GM19023 (cell line): ENCODE results near the gene POLR2C.
A peak's percentile ranks its signal among the peaks of the same experiment; 100 is the strongest.
"Not testable (repeated sequence)": the region's sequence is repeated elsewhere in the genome, so short reads cannot be mapped to it uniquely, and the experiment has no call there.

Experiments
- ATAC-seq: cut with Tn5 transposase; IDR thresholded peaks from one replicate; pipeline ENCODE4 v1.9.1; 2021; ENCODE audit warnings: mild to moderate bottlenecking, moderate library complexity; ENCODE audit not compliant: unreplicated experiment

POLR2C gene

DNA sequence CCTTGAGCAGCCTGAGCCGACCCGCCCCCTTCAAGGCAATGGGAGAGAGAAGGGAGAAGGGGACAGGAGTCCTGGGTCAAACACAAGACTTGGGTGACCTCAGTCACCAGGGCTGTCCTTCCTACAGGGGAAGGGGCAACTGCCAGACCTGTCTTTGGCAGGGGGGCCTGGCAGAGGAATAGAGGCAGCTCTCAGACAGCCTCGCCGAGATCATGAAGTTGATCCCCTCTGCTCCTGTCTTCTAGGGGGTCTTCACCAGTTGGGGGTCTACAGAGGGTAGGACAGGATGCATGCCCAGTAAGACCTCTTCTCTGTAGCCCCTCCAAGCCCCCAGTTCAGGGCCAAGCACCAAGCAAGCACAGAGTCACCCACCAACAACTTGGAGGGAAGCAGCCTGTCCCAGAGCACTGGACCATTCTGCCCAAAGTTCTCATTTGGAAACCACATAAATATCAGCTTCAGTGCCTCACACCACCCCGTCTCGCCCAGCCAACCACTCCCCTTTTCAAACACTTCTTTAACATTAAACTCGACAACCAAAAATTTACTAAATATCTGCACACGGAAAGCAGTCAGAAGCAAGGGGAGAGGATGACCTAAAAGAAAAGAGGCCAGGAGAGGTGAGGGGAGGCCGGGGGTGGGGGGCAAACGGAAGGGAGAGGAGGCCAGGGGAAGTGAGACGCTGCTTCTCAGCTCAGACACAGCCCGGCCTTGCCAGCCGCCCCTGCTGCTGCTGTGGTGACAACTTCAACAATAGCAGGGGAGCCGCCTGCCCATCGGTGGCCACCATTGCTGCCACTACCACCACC, 16.1 kb downstream of the POLR2C start:
- ATAC-seq, result no peak

DNA sequence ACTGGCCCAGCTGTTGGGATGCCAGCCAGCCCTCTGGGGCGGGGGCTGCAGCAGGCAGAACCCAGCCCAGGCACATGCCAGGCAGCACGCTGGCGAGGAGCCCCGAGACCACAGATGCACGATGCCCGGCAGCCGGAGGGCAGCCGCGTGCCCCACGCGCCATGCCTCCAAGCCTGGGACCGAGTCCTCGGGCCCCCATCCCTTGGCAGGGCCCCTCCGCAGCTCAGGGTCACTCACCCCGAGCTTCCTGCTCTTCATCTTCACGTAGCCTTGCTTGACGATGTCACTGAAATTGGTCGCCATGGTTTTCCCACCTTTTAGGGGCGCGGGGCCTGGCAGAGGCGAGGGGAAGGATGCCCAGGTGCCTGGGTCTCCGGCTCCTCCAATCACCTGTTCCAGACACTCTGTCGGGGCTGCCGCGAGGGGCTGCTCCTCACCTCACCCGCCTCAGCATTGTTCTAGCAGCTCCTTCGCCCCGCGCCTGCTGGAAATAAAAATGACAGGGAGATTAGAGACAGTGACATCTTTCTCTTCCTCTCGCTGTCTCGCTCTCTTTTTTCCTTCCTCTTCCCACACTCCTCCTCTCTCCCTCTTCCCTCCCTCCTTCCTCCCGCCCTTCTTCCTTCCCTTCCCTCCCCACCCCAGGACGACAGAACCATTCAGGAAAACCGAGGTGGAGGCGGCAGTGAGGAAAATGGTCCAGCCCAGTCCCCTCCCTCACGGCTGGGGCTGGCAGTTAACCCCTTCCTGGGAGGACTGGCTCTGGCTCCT, 16.9 kb downstream of the POLR2C start:
- ATAC-seq, result no peak

DNA sequence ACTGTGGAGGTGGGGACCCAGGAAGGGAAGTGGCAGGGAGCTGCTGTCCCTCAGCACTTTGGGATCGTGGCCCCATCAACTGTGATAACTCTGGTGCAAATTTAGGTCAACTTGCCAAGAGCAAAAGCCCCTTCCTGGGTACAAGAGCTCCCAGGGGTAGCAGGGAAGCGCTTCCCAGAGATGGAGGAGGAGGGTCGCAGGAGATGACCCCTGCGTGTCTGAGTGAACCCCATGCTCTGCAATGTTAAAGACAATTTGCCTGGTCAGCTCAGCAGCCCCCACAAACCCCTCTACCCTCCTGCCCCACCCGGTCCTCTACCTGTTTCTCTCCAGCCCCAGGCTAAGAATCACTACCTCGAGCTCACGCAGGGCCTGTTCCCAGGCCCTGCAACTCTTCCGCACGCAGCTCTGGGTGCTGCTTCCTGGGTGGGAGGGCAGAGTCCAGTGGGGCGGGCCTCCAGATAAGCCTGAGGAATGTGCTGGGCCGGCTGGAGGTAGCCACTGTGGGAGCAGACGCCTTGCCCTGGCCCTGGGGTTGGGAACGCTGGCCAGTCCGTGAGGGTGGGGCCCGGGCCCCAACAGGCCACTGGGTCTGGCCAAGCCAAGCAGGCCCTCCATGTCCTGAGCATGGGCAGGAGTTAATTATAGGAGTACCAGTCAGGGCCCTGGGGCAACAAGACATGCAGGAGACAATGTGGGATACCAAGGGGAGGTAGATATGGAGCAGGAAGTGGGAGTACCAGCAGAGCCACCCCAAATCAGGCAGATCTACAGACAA, 17.7 kb downstream of the POLR2C start:
- ATAC-seq, result no peak

DNA sequence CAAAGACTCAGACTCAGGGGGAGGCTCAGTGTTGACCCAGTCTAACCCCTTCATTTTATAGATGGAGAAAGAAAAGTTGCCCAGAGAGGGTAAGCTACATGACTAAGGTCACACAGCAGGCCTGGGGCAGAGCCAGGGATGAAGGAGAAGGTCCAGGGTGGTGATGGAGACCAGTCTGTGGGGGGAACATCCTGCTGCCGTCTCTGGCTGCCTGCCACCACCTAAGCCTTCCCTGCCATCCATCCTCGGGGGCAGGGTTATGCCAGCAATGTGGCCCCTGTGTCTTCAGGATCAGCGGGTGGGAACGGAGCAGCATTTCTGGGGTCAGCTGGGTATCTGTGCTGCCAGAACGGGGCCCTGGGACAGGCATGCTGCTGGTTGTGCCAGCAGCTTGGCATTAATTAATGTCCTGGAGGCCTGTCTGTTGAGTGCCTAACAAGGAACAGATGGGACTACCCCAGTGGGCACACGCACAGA, 18.3 kb downstream of the POLR2C start:
- ATAC-seq, result no peak

DNA sequence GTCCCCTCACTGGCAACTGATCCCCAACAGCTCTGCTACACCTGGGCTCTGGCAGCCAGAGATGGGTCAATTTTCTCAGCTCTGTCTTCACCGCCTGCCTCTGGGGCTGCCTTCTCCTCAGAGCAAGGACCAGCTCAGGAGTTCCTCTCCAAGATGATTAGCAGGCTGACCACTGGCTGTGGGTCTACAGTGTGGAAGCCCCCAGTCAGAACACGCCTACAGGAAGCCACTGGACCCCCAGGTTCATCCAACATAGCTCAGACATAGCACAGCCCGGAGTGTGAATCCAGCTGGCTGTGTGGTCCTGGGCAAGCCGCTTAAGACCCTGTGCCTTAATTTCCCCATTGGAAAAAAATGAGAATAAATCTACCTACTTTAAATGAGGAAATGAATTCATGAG, 18.9 kb downstream of the POLR2C start:
- no peak for ATAC-seq

DNA sequence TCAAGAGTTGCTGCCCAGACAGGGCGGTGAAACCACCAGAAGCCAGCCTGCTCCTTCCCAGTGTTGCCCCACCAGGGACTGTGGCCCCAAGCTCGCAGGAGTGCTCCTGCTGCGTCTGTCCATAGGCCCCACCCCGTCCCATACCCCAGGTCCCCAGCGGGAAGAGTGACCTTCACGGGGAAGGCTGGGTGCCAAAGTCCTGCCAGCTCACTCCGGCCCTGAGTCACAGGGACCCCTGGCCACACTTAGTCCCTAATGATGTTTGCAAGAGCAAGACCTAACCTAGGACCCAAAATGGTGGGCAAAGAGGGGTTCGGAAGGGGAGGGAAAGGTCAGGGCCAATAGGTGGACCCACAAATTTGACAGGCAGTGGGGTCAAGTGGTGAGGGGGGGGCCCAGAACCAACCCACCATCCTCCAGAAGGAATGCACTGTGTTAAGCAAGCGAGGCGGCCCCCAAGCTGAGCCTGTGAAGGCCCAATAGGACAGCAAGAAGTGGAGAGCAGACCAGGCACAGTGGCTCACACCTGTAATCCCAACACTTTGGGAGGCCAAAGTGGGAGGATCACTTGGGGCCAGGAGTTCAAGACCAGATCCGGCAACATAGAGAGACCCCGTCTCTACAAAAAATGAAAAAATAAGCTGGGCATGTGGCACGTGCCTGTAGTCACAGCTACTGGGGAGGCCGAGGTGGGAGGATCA, 20.5 kb downstream of the POLR2C start:
- ATAC-seq, result no peak

DNA sequence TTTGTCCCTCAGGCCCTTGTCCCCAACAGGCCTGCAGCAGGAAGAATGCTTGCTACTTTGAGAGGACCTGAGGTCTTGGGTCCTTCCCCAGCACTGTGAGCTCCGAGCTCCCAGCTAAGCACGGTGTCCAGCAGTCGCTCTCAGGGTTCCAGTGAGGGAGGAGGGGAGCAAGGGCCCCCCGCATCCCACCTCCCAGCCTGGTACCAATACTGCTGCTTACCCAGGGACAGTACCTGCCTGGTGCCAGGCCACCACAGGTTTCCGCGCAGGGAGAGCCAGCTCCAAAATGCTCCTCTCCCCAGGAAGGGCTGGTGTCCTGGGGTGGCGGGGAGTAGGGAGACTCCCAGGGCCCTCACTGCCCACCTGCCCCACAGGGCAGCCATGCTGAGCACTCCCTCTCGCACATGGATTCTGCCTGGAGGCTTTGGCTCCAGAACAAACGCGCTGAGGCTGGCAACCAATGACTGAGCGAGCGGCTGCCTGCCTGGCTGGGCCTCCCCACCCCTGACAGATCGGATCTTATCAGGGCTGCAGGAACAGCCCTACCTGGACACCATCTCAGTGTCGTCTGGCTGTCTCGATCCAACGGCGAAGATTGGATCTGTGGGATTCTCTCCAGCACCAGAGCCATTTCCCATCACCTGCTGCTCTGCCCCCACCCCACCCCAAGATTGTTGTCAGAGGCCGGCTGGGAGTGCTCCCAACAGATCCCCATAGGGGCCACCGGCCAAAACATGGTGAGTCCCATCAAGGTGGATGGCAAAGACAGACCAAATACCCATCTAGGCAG, 21.4 kb downstream of the POLR2C start:
- ATAC-seq, result no peak

DNA sequence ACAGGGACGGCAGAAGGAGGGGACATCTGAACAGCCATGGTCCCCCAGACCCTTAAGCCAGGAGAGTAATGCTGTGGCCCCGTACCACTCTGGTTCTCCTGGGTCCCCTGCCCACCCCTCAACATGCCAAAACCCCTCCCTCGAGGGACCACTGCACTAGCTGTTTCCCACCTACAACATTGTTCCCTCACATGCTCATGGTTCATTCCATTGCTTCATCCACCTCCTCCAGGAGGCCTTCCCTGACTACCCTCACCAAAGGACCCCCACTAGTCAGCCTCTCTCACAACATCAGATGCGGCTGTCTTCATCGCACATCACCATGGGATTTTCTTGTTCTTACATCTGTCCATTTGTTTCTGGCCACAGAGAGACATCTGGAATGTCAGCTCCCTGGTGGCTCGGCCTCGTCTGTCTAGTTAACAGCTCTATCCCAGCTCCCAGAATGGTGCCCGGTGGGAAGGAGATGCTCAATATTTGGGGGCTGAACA, 22.1 kb downstream of the POLR2C start:
- no peak for ATAC-seq

DNA sequence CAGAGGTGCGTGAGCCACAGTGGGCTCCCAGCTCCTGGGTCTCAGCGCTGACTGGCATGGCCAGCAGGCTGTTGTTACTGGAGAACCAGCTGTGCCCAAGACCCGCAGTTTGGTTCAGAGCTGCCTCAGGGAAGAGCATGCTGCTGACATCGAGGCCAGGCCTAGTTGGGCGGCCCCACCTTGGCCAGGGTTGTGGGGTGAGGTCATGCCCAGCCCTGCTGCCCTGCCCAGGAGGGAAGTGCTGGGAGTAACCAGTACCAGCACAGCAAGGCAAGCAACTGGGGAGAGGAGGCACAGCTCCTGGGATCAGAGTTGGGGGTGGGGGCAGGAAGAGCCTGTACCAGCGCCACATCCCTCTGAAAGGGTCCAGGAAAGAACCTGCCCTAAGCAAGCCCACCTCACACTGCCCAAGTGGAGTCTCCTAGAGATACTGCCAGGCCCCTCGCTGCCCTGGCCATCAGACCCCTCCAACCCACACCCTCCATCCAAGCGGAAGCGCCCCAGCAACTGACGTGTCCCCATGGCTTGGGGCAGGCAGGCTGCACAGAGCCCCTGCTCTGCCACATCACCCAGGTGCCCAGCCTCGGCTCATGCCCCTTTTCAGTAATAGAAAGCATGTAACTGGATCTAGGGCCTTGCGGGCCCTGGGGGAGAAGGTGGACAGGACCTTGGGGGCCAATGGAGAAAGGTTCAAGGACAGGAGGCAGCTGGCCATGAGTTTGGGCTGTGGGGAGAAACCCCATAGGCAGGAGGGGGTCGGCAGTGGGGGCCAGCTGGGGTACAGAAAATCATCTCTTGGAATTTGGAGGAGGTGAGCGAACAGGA, 22.8 kb downstream of the POLR2C start:
- no peak for ATAC-seq

DNA sequence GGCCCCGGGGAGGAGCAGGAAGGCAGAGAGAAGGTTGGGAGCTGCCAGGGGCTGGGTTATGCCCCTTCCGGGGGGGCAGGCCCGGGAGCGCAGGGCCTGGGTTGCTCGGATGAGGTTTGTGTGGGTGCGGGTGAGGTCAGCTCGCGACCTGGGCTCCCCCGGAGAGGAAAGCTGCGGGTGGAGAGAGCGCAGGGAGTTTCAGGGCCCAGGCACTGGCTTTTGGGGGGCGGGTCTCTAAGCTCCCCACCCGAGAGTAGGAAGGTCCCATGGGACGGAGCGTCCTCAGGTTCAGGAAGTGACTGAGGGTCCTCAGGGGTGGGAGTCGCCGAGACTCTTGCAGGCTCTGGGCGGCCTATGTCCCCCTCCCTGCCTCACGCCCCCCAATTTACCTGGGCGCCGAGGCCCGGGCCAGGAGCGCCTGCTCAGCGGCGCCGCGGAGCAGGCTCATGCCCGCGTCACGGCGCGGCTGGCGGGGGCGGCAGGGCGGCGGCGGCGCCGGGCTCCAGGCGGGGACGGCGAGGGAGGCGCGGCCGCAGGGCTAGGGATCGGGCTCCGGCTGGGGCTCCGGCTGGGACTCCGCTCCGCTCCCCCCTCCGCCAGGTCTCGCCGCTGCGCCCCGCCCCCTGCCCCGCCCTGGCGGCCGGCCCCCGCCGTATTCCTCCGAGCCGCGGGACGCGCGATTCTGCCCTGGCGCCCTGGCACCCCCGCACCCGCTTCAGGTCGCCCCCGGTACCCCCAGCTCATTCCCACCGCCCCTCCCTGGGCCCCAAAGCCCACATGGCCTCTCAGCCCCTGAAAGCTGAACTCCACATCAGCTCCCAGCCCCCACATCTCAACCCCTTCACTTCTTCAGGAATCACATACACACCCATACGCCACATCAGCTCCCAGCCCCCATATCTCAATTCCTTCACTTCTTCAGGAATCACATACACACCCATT, 23.7 kb downstream of the POLR2C start, which contains the start of gene DOK4:
Gene DOK4, minus strand, starts transcription at position 578 of the 942 bp plus-strand sequence. CDS start 6,986 bp downstream, outside the sequence.
- peak; percentile 89 for ATAC-seq

DNA sequence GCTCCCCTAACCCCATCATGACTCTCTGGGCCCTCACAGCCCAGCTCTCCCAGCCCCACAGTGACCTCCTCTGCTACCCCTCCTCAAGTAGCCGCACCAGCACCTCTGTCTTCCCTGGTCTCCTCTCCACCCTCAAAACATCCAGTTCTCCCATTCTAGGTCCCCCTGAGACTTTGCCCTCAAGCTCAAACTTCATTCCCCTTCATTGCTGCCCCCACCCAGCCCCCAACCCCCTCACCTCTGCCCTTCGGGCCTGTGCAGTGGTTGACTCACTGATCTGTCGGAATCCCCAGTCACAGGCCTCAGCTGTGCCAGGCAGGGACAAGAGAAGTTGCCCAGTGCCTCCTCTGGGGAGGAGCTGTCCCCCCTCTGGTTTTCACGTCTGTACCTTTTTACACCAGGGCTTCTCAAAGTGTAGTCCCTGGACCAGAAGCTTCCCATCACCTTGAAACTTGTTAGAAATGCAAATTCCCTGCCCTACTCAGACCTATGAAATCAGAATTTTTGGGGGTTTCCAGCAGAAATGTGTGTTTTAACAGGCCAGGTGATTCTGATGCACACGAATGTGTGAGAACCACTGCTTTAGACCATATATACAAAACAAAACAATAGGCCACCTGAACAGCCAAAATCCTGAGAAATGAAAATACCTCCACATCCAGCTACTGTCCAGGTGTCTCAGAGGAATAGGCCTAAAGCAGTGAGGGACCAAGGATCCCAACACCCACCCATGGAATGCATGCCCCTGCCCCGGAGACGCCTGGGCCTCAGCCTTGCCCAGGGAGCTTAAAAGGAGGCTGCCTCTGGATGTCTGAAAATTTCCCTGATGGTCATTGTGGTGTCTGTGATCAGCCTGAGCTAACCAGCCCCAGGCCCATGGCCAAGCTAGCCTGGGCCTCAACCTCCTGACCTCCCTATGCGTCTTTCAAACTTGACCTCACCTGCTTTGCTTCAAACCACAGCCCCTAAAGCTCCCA, 24.7 kb downstream of the POLR2C start:
- ATAC-seq, result no peak

DNA sequence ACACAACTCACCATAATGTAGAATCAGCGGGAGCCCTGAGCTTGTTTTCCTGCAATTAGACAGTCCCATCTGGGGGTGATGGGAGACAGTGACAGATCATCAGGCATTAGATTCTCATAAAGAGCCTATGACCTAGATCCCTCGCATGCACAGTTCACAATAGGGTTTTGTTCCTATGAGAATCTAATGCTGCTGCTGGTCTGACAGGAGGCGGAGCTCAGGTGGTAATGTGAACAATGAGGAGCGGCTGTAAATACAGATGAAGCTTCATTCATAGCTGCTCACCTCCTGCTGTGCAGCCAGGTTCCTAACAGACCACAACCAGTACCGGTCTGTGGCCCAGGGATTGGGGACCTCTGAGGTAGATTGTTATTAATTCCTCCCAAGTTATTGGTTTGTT, 26.8 kb downstream of the POLR2C start:
- ATAC-seq, result no peak

DNA sequence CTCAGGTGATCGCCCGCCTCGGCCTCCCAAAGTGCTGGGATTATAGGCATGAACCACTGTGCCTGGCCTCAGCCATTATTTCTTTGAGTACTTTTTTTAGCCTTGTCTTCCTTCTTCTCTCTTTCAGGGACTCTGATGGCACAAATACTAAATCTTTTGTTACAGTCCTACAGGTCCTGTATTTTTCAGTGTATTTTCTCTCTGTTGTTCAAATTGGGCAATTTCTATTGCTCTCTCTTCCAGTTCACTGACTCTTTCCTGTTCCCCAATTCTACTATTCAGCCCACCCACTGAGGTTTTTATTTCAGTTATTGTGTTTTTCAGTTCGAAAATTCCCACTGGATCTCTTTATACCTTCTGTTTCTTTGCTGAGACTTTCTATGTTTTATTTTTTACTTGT, 31.3 kb downstream of the POLR2C start:
- no peak for ATAC-seq

DNA sequence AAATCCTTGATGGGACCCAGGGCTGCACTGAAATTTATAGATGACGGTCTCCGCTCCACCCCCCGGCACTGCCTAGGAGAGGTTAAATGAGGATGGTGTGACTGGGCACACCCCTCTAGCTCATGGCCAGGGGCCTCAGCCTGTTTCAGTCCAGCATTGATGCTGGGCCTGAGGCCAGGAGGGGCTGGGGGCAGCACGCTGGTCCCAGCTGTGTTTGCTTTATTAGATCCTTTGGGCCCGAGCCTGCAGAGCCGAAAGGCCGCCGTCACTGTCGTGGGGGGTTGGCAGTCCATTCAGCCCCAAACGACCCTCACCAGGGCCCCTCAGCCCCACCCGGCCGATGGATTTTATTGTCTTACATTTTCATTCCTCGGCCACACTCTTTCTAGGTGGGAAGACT, 34.6 kb downstream of the POLR2C start:
- no peak for ATAC-seq

DNA sequence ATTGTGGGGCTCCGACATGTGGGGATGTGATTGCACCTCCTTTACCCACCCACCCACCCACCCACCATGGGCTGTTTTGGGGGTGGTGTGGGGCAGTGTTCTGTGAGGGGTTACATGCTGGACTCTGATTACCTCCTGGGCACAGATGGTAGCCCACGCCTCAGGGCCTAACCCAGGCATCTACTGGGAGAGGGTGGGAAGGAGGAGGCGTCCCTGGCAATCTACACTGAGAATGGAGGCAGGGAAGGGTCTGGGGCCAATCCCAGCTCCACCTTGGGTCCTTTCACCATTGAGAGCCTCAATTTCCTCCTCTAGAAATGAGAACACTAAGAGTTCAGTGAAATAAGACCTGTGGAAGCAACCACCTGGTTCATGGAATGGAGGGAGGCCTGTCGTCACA, 35.6 kb downstream of the POLR2C start:
- no peak for ATAC-seq

DNA sequence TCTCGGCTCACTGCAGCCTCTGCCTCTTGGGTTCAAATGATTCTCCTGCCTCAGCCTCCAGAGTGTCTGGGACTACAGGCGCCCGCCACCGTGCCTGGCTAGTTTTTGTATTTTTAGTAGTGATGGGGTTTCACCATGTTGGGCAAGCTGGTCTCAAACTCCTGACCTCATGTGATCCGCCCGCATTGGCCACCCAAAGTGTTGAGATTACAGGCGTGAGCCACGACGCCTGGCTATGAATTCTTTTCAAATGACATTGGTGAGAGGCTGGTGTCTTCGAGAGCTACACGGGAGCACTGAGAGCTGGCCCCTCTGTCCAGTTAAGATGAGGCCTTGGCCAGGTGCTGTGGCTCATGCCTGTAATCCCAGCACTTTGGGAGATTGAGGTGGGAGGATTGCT, 37.5 kb downstream of the POLR2C start:
- not testable (repeated sequence) for ATAC-seq
